HepG2 (cell line): Measurements from ENCODE around the gene TMEM61.

Source experiments
- CHD4 ChIP-seq: fragments of 200-600 bp; sonication (generic); IDR thresholded peaks from 2 replicates; pipeline ENCODE4 v1.7.0; 2017; ENCODE audit warnings: mild to moderate bottlenecking, low read length, borderline replicate concordance
- CREB1 ChIP-seq, 2 experiments: fragments of 450-650 bp in 1 of 2; IDR thresholded peaks; 2 replicates each; pipeline ENCODE4 v1.6.1; 2016 to 2017; ENCODE audit warnings: control low read depth in 1 of 2, mild to moderate bottlenecking in 1 of 2, missing compliant biosample characterization in 1 of 2, missing genetic modification characterization in 1 of 2
- EZH2 ChIP-seq: conservative IDR thresholded peaks from 2 replicates; pipeline ENCODE4 v1.6.1; 2012; ENCODE audit warnings: mild to moderate bottlenecking, low read depth, low read length, moderate library complexity
- GABPA ChIP-seq, 2 experiments: IDR thresholded peaks; 2 replicates each; pipeline ENCODE4 v1.6.1; 2011 to 2016; ENCODE audit warnings: low read depth in 2 of 2, low read length in 1 of 2, missing biosample characterization in 1 of 2, missing genetic modification characterization in 1 of 2
- KLF11 ChIP-seq: IDR thresholded peaks from 2 replicates; pipeline ENCODE4 v1.6.1; 2016; ENCODE audit warnings: missing compliant biosample characterization
- POLR2A ChIP-seq, 2 experiments: IDR thresholded peaks; 2 replicates each; pipeline ENCODE4 v1.6.1; 2011; ENCODE audit warnings: low read depth in 2 of 2, low read length in 2 of 2, mild to moderate bottlenecking in 1 of 2, moderate library complexity in 1 of 2; ENCODE audit not compliant: insufficient read depth in 1 of 2
- RAD21 ChIP-seq: fragments of 450-650 bp; formaldehyde crosslinking; IDR thresholded peaks from 2 replicates; pipeline ENCODE4 v1.5.0; 2020; ENCODE audit warnings: mild to moderate bottlenecking
- ZBTB21 ChIP-seq: sonication (generic); formaldehyde crosslinking; IDR thresholded peaks from 2 replicates; pipeline ENCODE4 v1.4.0; 2020; ENCODE audit warnings: missing genetic modification reagents
- ZNF564 ChIP-seq: sonication (generic); formaldehyde crosslinking; IDR thresholded peaks from 2 replicates; pipeline ENCODE4 v1.8.1; 2023; ENCODE audit warnings: mild to moderate bottlenecking, missing genetic modification reagents
- TF ChIP-seq, protein P1 (sequence below), 2 experiments: sonication (generic) in 1 of 2; formaldehyde crosslinking in 1 of 2; IDR thresholded peaks; 2 replicates each; pipeline versions ENCODE4 v1.4.0 to v1.6.1; 2018 to 2020; ENCODE audit warnings: missing genetic modification reagents in 2 of 2, borderline replicate concordance in 1 of 2, low read depth in 1 of 2, mild to moderate bottlenecking in 1 of 2, missing biosample characterization in 1 of 2
- TF ChIP-seq, protein P2 (sequence below): sonication (generic); formaldehyde crosslinking; IDR thresholded peaks from 2 replicates; pipeline ENCODE4 v1.5.0; 2020; ENCODE audit warnings: mild to moderate bottlenecking, missing genetic modification reagents, moderate library complexity
- TF ChIP-seq, protein P3 (sequence below): sonication (generic); formaldehyde crosslinking; IDR thresholded peaks from 2 replicates; pipeline ENCODE4 v1.5.1; 2020; ENCODE audit warnings: missing genetic modification reagents, mild to moderate bottlenecking, borderline replicate concordance
- TF ChIP-seq, protein P4 (sequence below): sonication (generic); formaldehyde crosslinking; IDR thresholded peaks from 2 replicates; pipeline ENCODE4 v1.9.0; 2021; ENCODE audit warnings: missing genetic modification reagents, borderline replicate concordance
- TF ChIP-seq, protein P5 (sequence below): IDR thresholded peaks from 2 replicates; pipeline ENCODE4 v1.6.1; 2016; ENCODE audit warnings: missing genetic modification reagents, missing compliant biosample characterization

DNA sequence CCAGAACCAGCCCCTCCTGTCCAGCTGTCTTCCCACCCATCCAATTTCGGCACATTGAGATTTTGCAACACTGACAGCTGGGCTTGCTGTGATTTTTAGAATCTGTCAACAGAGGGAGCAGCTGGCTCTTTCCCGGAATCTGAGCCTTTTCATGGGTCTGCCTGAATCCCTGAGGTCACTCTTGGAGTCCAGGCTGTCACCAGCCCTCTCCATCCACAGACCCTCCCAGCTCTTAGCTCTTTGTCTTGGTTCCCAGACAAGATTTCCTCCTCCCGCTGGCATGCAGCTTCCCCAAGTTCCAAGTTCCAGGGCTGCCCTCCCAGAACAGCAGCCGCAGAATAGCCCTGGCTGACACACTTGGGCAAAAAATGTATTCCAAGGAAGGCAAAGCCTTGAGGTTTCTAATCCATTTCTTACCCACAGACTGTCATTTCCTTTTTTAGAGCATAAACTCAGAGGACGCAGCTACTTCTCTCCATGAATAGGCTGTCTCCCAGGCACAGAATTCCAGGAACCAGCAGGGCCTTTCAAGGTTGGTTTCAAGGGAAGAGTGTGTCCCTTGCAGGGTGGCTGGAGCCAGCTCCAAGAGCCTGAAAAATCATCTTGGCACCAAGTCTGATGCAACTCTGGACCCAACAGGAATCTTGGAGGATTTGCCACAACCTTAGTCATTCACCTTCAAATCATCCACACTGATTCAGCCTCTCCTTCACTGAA lies 7.1 kb upstream of the TMEM61 start:
- no peak for TF ChIP-seq CREB1 (IDR thresholded peaks at IDR 0.05)
- TF ChIP-seq CREB1 (CRISPR knock-in tag; IDR thresholded peaks at IDR 0.05) = no peak
- no peak for TF ChIP-seq CHD4
- TF ChIP-seq RAD21 (CRISPR knock-in tag) = peak; percentile 9; the same call in 1 of the 2 replicates
- TF ChIP-seq, protein P1, sequence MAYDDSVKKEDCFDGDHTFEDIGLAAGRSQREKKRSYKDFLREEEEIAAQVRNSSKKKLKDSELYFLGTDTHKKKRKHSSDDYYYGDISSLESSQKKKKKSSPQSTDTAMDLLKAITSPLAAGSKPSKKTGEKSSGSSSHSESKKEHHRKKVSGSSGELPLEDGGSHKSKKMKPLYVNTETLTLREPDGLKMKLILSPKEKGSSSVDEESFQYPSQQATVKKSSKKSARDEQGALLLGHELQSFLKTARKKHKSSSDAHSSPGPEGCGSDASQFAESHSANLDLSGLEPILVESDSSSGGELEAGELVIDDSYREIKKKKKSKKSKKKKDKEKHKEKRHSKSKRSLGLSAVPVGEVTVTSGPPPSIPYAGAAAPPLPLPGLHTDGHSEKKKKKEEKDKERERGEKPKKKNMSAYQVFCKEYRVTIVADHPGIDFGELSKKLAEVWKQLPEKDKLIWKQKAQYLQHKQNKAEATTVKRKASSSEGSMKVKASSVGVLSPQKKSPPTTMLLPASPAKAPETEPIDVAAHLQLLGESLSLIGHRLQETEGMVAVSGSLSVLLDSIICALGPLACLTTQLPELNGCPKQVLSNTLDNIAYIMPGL (CRISPR knock-in tag; IDR thresholded peaks at IDR 0.05; ENCODE audit: borderline replicate concordance in 1 of 2, low read depth in 1 of 2) = no peak
- TF ChIP-seq, protein P2, sequence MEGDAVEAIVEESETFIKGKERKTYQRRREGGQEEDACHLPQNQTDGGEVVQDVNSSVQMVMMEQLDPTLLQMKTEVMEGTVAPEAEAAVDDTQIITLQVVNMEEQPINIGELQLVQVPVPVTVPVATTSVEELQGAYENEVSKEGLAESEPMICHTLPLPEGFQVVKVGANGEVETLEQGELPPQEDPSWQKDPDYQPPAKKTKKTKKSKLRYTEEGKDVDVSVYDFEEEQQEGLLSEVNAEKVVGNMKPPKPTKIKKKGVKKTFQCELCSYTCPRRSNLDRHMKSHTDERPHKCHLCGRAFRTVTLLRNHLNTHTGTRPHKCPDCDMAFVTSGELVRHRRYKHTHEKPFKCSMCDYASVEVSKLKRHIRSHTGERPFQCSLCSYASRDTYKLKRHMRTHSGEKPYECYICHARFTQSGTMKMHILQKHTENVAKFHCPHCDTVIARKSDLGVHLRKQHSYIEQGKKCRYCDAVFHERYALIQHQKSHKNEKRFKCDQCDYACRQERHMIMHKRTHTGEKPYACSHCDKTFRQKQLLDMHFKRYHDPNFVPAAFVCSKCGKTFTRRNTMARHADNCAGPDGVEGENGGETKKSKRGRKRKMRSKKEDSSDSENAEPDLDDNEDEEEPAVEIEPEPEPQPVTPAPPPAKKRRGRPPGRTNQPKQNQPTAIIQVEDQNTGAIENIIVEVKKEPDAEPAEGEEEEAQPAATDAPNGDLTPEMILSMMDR (CRISPR knock-in tag) = peak; percentile 73
- no peak for TF ChIP-seq ZNF564 (CRISPR knock-in tag)
- TF ChIP-seq GABPA (IDR thresholded peaks at IDR 0.05; ENCODE audit: low read depth, low read length) = no peak
- TF ChIP-seq GABPA (CRISPR knock-in tag; IDR thresholded peaks at IDR 0.05; ENCODE audit: low read depth) = no peak
- TF ChIP-seq, protein P3, sequence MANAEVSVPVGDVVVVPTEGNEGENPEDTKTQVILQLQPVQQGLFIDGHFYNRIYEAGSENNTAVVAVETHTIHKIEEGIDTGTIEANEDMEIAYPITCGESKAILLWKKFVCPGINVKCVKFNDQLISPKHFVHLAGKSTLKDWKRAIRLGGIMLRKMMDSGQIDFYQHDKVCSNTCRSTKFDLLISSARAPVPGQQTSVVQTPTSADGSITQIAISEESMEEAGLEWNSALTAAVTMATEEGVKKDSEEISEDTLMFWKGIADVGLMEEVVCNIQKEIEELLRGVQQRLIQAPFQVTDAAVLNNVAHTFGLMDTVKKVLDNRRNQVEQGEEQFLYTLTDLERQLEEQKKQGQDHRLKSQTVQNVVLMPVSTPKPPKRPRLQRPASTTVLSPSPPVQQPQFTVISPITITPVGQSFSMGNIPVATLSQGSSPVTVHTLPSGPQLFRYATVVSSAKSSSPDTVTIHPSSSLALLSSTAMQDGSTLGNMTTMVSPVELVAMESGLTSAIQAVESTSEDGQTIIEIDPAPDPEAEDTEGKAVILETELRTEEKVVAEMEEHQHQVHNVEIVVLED (CRISPR knock-in tag) = no peak
- TF ChIP-seq, protein P4, sequence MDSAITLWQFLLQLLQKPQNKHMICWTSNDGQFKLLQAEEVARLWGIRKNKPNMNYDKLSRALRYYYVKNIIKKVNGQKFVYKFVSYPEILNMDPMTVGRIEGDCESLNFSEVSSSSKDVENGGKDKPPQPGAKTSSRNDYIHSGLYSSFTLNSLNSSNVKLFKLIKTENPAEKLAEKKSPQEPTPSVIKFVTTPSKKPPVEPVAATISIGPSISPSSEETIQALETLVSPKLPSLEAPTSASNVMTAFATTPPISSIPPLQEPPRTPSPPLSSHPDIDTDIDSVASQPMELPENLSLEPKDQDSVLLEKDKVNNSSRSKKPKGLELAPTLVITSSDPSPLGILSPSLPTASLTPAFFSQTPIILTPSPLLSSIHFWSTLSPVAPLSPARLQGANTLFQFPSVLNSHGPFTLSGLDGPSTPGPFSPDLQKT = no peak
- no peak for TF ChIP-seq POLR2A (IDR thresholded peaks at IDR 0.05; ENCODE audit: insufficient read depth in 1 of 2, low read depth in 2 of 2, low read length in 2 of 2)
- no peak for TF ChIP-seq EZH2
- TF ChIP-seq, protein P5, sequence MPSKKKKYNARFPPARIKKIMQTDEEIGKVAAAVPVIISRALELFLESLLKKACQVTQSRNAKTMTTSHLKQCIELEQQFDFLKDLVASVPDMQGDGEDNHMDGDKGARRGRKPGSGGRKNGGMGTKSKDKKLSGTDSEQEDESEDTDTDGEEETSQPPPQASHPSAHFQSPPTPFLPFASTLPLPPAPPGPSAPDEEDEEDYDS (CRISPR knock-in tag) = no peak
- TF ChIP-seq KLF11 (CRISPR knock-in tag) = no peak
- TF ChIP-seq ZBTB21 (CRISPR knock-in tag) = no peak
